ENCODE results near the gene GNAS. TPM values are rescaled to one million over a fixed set of nuclear protein-coding genes. Genes with fewer than 3 reads are reported as not detected.
"Not testable (repeated sequence)": the region's sequence is repeated elsewhere in the genome, so short reads cannot be mapped to it uniquely, and the experiment has no call there.

The GNAS gene
- polyA plus RNA-seq, 1 donor (not counting 4 experiments of a cell fraction or from before 2014, with no cell fraction given): 560 TPM

GRCh38 chr20:58818586-58819285 is 33.8 kb upstream of the GNAS start:
- peak; percentile 96 for DNase-seq (ENCODE audit: low read depth, low spot score)
- H3K9ac ChIP-seq (ENCODE audit: control insufficient read depth, extremely low read depth, insufficient read depth, low read length): no peak overlapping the region
- peaks cover 10% of the 10 kb centered on the region for H3K4me1 ChIP-seq (ENCODE audit: control insufficient read depth, extremely low read depth, insufficient read depth, low read length)
- H3K4me2 ChIP-seq (ENCODE audit: control insufficient read depth, extremely low read depth, insufficient read depth, low read depth, low read length): no peak overlapping the region
- no peaks in the 10 kb centered on the region for H3K79me2 ChIP-seq (ENCODE audit: control insufficient read depth, insufficient read depth, low read length)
- peaks cover 2% of the 10 kb centered on the region for H3K9me3 ChIP-seq (ENCODE audit: control insufficient read depth, low read depth, low read length)
- no peaks in the 10 kb centered on the region for H3K36me3 ChIP-seq (ENCODE audit: control insufficient read depth in 2 of 2, extremely low read depth in 1 of 2, insufficient read depth in 2 of 2, low read length in 2 of 2)
- no peaks in the 10 kb centered on the region for H4K20me1 ChIP-seq (ENCODE audit: control insufficient read depth, extremely low read depth, insufficient read depth, low read length)
- H3K27me3 ChIP-seq (ENCODE audit: control insufficient read depth, extremely low read depth, insufficient read depth, low read length): peaks cover 24% of the 10 kb centered on the region
- no peak overlapping the region for H3K4me3 ChIP-seq (ENCODE audit: control insufficient read depth in 2 of 3, extremely low read depth in 1 of 3, insufficient read depth in 2 of 3, low read depth in 1 of 3, low read length in 3 of 3)
- TF ChIP-seq EZH2 (IDR thresholded peaks at IDR 0.05; ENCODE audit: low read length): no peak
- TF ChIP-seq, protein P1, sequence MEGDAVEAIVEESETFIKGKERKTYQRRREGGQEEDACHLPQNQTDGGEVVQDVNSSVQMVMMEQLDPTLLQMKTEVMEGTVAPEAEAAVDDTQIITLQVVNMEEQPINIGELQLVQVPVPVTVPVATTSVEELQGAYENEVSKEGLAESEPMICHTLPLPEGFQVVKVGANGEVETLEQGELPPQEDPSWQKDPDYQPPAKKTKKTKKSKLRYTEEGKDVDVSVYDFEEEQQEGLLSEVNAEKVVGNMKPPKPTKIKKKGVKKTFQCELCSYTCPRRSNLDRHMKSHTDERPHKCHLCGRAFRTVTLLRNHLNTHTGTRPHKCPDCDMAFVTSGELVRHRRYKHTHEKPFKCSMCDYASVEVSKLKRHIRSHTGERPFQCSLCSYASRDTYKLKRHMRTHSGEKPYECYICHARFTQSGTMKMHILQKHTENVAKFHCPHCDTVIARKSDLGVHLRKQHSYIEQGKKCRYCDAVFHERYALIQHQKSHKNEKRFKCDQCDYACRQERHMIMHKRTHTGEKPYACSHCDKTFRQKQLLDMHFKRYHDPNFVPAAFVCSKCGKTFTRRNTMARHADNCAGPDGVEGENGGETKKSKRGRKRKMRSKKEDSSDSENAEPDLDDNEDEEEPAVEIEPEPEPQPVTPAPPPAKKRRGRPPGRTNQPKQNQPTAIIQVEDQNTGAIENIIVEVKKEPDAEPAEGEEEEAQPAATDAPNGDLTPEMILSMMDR (optimal IDR thresholded peaks at IDR 0.05 in 1 of 3, IDR thresholded peaks at IDR 0.05 in 1 of 3, conservative IDR thresholded peaks at IDR 0.05 in 1 of 3; ENCODE audit: extremely low read depth in 1 of 3, insufficient read depth in 2 of 3, low read length in 3 of 3): no peak
- dilution Hi-C loops (cut with MboI; ENCODE audit: extremely low pct_ligation_motif_present, low sequenced_read_pairs): no loop called here
- H3K27ac ChIP-seq (ENCODE audit: control insufficient read depth, insufficient read depth, low read length): no peak overlapping the region
- H3K9me1 ChIP-seq (ENCODE audit: control insufficient read depth, extremely low read depth, insufficient read depth, low read length): no peaks in the 10 kb centered on the region
- FAIRE-seq: no peak
- no peak overlapping the region for H2AFZ ChIP-seq (ENCODE audit: control insufficient read depth, low read length)

GRCh38 chr20:58819921-58820320 is 32.6 kb upstream of the GNAS start:
- H3K9me3 ChIP-seq (ENCODE audit: control insufficient read depth, low read depth, low read length): peaks cover 2% of the 10 kb centered on the region
- DNase-seq (ENCODE audit: low read depth, low spot score) (no peak), FAIRE-seq (no peak)
- no peaks in the 10 kb centered on the region for H4K20me1 ChIP-seq (ENCODE audit: control insufficient read depth, extremely low read depth, insufficient read depth, low read length)
- H3K4me2 ChIP-seq (ENCODE audit: control insufficient read depth, extremely low read depth, insufficient read depth, low read depth, low read length): no peak overlapping the region
- no peaks in the 10 kb centered on the region for H3K9me1 ChIP-seq (ENCODE audit: control insufficient read depth, extremely low read depth, insufficient read depth, low read length)
- no peaks in the 10 kb centered on the region for H3K36me3 ChIP-seq (ENCODE audit: control insufficient read depth in 2 of 2, extremely low read depth in 1 of 2, insufficient read depth in 2 of 2, low read length in 2 of 2)
- no peak overlapping the region for H3K4me3 ChIP-seq (ENCODE audit: control insufficient read depth in 2 of 3, extremely low read depth in 1 of 3, insufficient read depth in 2 of 3, low read depth in 1 of 3, low read length in 3 of 3)
- H3K27ac ChIP-seq (ENCODE audit: control insufficient read depth, insufficient read depth, low read length): no peak overlapping the region
- peaks cover 10% of the 10 kb centered on the region for H3K4me1 ChIP-seq (ENCODE audit: control insufficient read depth, extremely low read depth, insufficient read depth, low read length)
- TF ChIP-seq EZH2 (IDR thresholded peaks at IDR 0.05; ENCODE audit: low read length): no peak
- TF ChIP-seq, protein P1 (optimal IDR thresholded peaks at IDR 0.05 in 1 of 3, IDR thresholded peaks at IDR 0.05 in 1 of 3, conservative IDR thresholded peaks at IDR 0.05 in 1 of 3; ENCODE audit: extremely low read depth in 1 of 3, insufficient read depth in 2 of 3, low read length in 3 of 3): no peak
- dilution Hi-C loops (cut with MboI; ENCODE audit: extremely low pct_ligation_motif_present, low sequenced_read_pairs): no loop called here
- no peak overlapping the region for H2AFZ ChIP-seq (ENCODE audit: control insufficient read depth, low read length)
- H3K27me3 ChIP-seq (ENCODE audit: control insufficient read depth, extremely low read depth, insufficient read depth, low read length): peaks cover 24% of the 10 kb centered on the region
- no peak overlapping the region for H3K9ac ChIP-seq (ENCODE audit: control insufficient read depth, extremely low read depth, insufficient read depth, low read length)
- no peaks in the 10 kb centered on the region for H3K79me2 ChIP-seq (ENCODE audit: control insufficient read depth, insufficient read depth, low read length)

DNA sequence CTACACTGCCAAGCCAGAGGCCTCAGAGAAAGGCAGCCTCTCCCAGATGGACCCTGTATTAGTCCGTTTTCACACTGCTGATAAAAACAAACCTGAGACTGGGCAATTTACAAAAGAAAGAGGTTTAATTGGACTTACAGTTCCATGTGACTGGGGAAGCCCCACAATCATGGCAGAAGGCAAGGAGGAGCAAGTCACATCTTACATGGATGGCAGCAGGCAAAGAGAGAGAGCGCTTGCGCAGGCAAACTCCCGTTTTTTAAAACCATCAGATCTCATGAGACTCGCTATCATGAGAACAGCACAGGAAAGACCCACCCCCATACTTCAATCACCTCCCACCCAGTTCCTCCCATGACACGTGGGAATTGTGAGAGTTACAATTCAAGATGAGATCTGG is 32.0 kb upstream of the GNAS start:
- H4K20me1 ChIP-seq (ENCODE audit: control insufficient read depth, extremely low read depth, insufficient read depth, low read length); H3K36me3 ChIP-seq (ENCODE audit: control insufficient read depth in 2 of 2, extremely low read depth in 1 of 2, insufficient read depth in 2 of 2, low read length in 2 of 2); DNase-seq (ENCODE audit: low read depth, low spot score); H3K4me1 ChIP-seq (ENCODE audit: control insufficient read depth, extremely low read depth, insufficient read depth, low read length); dilution Hi-C loops (cut with MboI; ENCODE audit: extremely low pct_ligation_motif_present, low sequenced_read_pairs); H3K79me2 ChIP-seq (ENCODE audit: control insufficient read depth, insufficient read depth, low read length); H3K9me3 ChIP-seq (ENCODE audit: control insufficient read depth, low read depth, low read length); H3K9ac ChIP-seq (ENCODE audit: control insufficient read depth, extremely low read depth, insufficient read depth, low read length); FAIRE-seq; H3K4me2 ChIP-seq (ENCODE audit: control insufficient read depth, extremely low read depth, insufficient read depth, low read depth, low read length); H3K9me1 ChIP-seq (ENCODE audit: control insufficient read depth, extremely low read depth, insufficient read depth, low read length); H2AFZ ChIP-seq (ENCODE audit: control insufficient read depth, low read length); H3K4me3 ChIP-seq (ENCODE audit: control insufficient read depth in 2 of 3, extremely low read depth in 1 of 3, insufficient read depth in 2 of 3, low read depth in 1 of 3, low read length in 3 of 3); H3K27ac ChIP-seq (ENCODE audit: control insufficient read depth, insufficient read depth, low read length): not testable (repeated sequence)
- H3K27me3 ChIP-seq (ENCODE audit: control insufficient read depth, extremely low read depth, insufficient read depth, low read length): peaks cover 27% of the 10 kb centered on the region

All from keratinocyte (primary cell).